GM23248 (cell line): ENCODE measurements around the gene MRPL45. TPM values are rescaled to one million over a fixed set of nuclear protein-coding genes. Genes with fewer than 3 reads are reported as not detected.
A peak's percentile ranks its signal among the peaks of the same experiment; 100 is the strongest.
"Not testable (repeated sequence)": the region's sequence is repeated elsewhere in the genome, so short reads cannot be mapped to it uniquely, and the experiment has no call there.

Experiments
- DNase-seq: peaks from one replicate; pipeline ENCODE4 v3.0.0-alpha.2; 2015
- H2AFZ ChIP-seq: fragments of 200-600 bp; sonication (generic); 2 replicates; pipeline ENCODE4 v1.6.1; 2016; ENCODE audit warnings: antibody characterized with exemption
- H3F3A ChIP-seq: fragments of 200-600 bp; sonication (generic); 2 replicates; pipeline ENCODE4 v1.6.1; 2016; ENCODE audit warnings: mild to moderate bottlenecking, antibody characterized with exemption, mixed run types; ENCODE audit not compliant: insufficient read depth
- H3K27ac ChIP-seq: fragments of 200-600 bp; sonication (generic); 2 replicates; pipeline ENCODE4 v1.5.1; 2016; ENCODE audit warnings: mild to moderate bottlenecking
- H3K27me3 ChIP-seq: fragments of 200-600 bp; sonication (generic); replicated peaks from 2 replicates; pipeline ENCODE4 v1.6.1; 2016; ENCODE audit warnings: mild to moderate bottlenecking; ENCODE audit not compliant: insufficient read depth
- H3K36me3 ChIP-seq: fragments of 200-600 bp; sonication (generic); 2 replicates; pipeline ENCODE4 v1.6.1; 2016; ENCODE audit warnings: low read depth, mild to moderate bottlenecking
- H3K4me1 ChIP-seq: fragments of 200-600 bp; sonication (generic); 2 replicates; pipeline ENCODE4 v1.6.1; 2016; ENCODE audit warnings: mild to moderate bottlenecking; ENCODE audit not compliant: insufficient read depth
- H3K4me2 ChIP-seq: fragments of 200-600 bp; sonication (generic); one replicate; pipeline ENCODE4 v1.6.1; 2016; ENCODE audit warnings: mild to moderate bottlenecking; ENCODE audit not compliant: unreplicated experiment
- H3K4me3 ChIP-seq: fragments of 200-600 bp; sonication (generic); 2 replicates; pipeline ENCODE4 v1.5.1; 2016; ENCODE audit warnings: mild to moderate bottlenecking
- H3K79me2 ChIP-seq: fragments of 200-600 bp; sonication (generic); 2 replicates; pipeline ENCODE4 v1.6.1; 2016; ENCODE audit warnings: mild to moderate bottlenecking; ENCODE audit not compliant: insufficient read depth
- H3K9ac ChIP-seq: fragments of 200-600 bp; sonication (generic); 2 replicates; pipeline ENCODE4 v1.6.1; 2016; ENCODE audit warnings: mild to moderate bottlenecking
- H3K9me2 ChIP-seq: fragments of 200-600 bp; sonication (generic); 2 replicates; pipeline ENCODE4 v1.6.1; 2016; ENCODE audit warnings: mixed run types, mild to moderate bottlenecking, moderate library complexity; ENCODE audit not compliant: insufficient read depth
- H3K9me3 ChIP-seq: fragments of 200-600 bp; sonication (generic); one replicate; pipeline ENCODE4 v1.6.1; 2017; ENCODE audit warnings: low read depth
- H4K20me1 ChIP-seq: fragments of 200-600 bp; sonication (generic); 2 replicates; pipeline ENCODE4 v1.6.0; 2016; ENCODE audit not compliant: insufficient read depth
- WGBS, 2 experiments: methylation state at CpG; one replicate each; pipeline ENCODE4 v1.1.6; 2015 to 2017; ENCODE audit warnings: low lambda C conversion rate in 2 of 2, low coverage in 1 of 2; ENCODE audit errors: missing lambda C conversion rate in 2 of 2; 5-methylcytosine and 5-hydroxymethylcytosine counted together
- in situ Hi-C: fragments of 300-500 bp; cut with MboI; formaldehyde crosslinking; loops from 2 replicates; pipeline ENCODE4 v1.15.0; 2020
- polyA plus RNA-seq: library from polyadenylated mRNA; unstranded; fragments of >200 nt; fragmentation: Nextera tagmentation; extraction: Ambion mirVana; gene quantifications from 2 replicates; pipeline ENCODE4 v1.2.1, GENCODE V29; 2016
- total RNA-seq: library from RNA; depleted of rRNA; stranded (reverse); fragments of >200 nt; shearing (Covaris generic); gene quantifications from 2 replicates; pipeline ENCODE4 v1.2.3, GENCODE V29; 2014; rRNA removed

The MRPL45 gene
- total RNA-seq (30.0 and 42.6 TPM in 2 replicates), polyA plus RNA-seq (29.5 and 32.0 TPM in 2 replicates)

DNA sequence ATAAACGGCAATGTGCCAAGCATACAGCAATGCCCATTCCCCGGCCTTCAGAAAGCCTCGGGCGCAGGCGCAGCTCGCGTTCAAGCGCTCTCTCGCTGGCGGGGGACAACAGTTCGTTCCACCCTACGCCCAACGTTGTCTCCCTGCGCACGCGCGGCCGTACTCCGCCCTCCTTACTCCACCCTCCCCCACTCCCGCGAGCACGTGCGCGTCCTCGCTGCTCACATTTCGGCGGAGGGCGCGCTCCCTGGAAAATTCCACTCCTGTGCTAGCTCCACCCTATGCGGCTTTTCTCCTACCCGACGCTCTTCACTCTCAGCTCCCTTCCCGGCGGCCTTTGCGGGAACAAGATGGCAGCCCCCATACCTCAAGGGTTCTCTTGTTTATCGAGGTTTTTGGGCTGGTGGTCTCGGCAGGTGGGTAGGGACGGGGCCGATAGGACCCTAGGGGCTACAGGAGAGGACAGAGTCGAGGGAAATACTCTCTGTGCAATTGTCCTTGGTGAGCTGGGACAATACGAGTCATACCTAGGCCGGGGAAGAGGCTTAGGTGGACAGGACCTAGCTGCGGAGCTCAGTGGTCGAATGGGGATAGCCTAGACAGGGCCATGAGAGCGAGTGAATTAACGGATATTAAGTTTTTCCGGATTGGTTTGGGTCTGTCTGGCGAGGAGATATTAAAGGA is at the start of gene MRPL45:
MRPL45 (plus strand) TSS at position 335 of the 684 bp plus-strand sequence; CDS start at position 351, 16 bp downstream.
- H3K36me3 ChIP-seq, in situ Hi-C loops, H3K79me2 ChIP-seq, H3K9me3 ChIP-seq, H4K20me1 ChIP-seq, H3K4me1 ChIP-seq, H3K9me2 ChIP-seq, H3K27me3 ChIP-seq, H3F3A ChIP-seq: not testable (repeated sequence)
- Histone ChIP-seq H3K27ac (peak within 1 kb of the TSS; percentile 70), H2AFZ (peak within 1 kb of the TSS; percentile 84), H3K4me2 (peak within 1 kb of the TSS; percentile 76), H3K4me3 (peak within 1 kb of the TSS; percentile 81), H3K9ac (peak within 1 kb of the TSS; percentile 89)
- peak; percentile 97 for DNase-seq
- 1% methylated on average over 48 of the region's 48 CpGs for WGBS, 2 experiments

DNA sequence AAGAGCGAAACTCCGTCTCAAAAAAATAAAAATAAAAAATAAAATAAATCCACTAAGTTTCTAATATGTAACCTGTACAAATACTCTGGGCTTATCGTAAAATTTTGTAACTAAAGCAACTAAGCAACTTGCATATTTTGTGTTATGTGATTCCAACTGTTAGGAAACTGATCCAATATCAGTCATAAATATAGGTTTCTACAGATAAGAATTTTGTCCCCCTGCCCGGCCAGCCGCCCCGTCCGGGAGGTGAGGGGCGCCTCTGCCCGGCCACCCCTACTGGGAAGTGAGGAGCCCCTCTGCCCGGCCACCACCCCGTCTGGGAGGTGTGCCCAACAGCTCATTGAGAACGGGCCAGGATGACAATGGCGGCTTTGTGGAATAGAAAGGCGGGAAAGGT is 43.8 kb upstream of the MRPL45 start:
- in situ Hi-C loops, H3K9me3 ChIP-seq, H3K27me3 ChIP-seq, H3K36me3 ChIP-seq, H3F3A ChIP-seq, H3K4me2 ChIP-seq, H3K9ac ChIP-seq, H3K27ac ChIP-seq, DNase-seq, H4K20me1 ChIP-seq, H2AFZ ChIP-seq, H3K4me3 ChIP-seq, H3K4me1 ChIP-seq, H3K9me2 ChIP-seq: not testable (repeated sequence)
- H3K79me2 ChIP-seq, result peaks cover 55% of the 10 kb centered on the region
- WGBS, 2 experiments, result 82 to 89% methylated on average over 9 to 11 of the region's 14 CpGs

DNA sequence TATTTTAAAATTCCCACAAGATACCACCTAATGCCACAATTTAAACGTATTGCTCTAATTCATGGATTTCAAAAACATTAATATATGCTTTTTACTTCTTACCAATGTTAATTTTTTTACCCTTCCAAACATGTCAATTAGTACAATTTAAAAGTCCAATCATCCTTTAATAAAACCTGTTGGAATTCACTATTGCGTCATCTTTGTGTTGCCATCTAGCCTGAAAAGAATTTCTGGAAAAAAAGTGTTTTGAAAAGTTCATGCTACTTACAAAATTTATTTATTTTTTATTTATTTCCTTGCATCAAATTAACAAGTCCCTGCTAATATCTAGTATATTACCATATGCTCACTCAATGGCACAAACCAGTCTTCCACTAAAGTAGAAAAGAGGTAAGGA is 42.6 kb upstream of the MRPL45 start:
- H3K36me3 ChIP-seq, H3K9me2 ChIP-seq, H3K27me3 ChIP-seq, H4K20me1 ChIP-seq, H3F3A ChIP-seq, H2AFZ ChIP-seq, H3K4me1 ChIP-seq, H3K9me3 ChIP-seq, in situ Hi-C loops: not testable (repeated sequence)
- Histone ChIP-seq H3K27ac (peak overlapping the region; percentile 69), H3K4me3 (peak overlapping the region; percentile 94), H3K79me2 (peaks cover 55% of the 10 kb centered on the region), H3K4me2 (peak overlapping the region; percentile 71), H3K9ac (peak overlapping the region; percentile 58)
- DNase-seq, result peak; percentile 9
- WGBS, 2 experiments, result 45 to 50% methylated on average over 2 of the region's 2 CpGs

GRCh38 chr17:38257013-38257621 is 39.9 kb upstream of the MRPL45 start:
- H3K27ac ChIP-seq, H3F3A ChIP-seq, H3K27me3 ChIP-seq, H3K36me3 ChIP-seq, H3K4me1 ChIP-seq, H3K9me3 ChIP-seq, H3K4me2 ChIP-seq, H4K20me1 ChIP-seq, H3K9me2 ChIP-seq, in situ Hi-C loops: not testable (repeated sequence)
- Histone ChIP-seq H2AFZ (peak overlapping the region; percentile 65), H3K79me2 (peaks cover 33% of the 10 kb centered on the region), H3K9ac (peak overlapping the region; percentile 83; the same call in 1 of the 2 replicates), H3K4me3 (peak overlapping the region; percentile 64)
- WGBS, 2 experiments, result 0 to 7% methylated on average over 4 to 51 of the region's 73 CpGs
- DNase-seq, result peak; percentile 79

GRCh38 chr17:38265974-38266506 is 30.9 kb upstream of the MRPL45 start:
- H3K9me2 ChIP-seq, H4K20me1 ChIP-seq, H2AFZ ChIP-seq, H3K36me3 ChIP-seq, H3K9me3 ChIP-seq, H3K4me3 ChIP-seq, H3K27ac ChIP-seq, H3K27me3 ChIP-seq, H3K4me1 ChIP-seq, H3K79me2 ChIP-seq, H3K9ac ChIP-seq, DNase-seq, H3K4me2 ChIP-seq, H3F3A ChIP-seq, in situ Hi-C loops: not testable (repeated sequence)
- WGBS, 2 experiments, result 88% methylated on average over 1 of the region's 1 CpG

DNA sequence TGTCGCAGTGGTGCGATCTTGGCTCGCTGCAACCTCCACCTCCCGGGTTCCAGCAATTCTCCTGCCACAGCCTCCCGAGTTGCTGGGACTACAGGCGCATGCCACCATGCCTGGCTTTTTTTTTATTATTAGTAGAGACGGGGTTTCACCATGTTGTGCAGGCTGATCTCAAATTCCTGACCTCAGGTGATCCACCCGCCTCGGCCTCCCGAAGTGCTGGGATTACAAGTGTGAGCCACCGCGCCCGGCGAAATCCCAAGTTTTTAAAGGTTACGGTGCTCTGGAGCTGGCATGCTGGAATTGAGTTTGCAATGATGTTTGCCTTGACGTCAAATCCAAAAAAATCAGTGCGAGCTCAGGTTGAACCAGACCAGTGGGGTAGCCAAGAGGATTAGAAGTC is 30.4 kb upstream of the MRPL45 start:
- H3K79me2 ChIP-seq, in situ Hi-C loops, H3K9me2 ChIP-seq, H2AFZ ChIP-seq, H3K9me3 ChIP-seq, H3F3A ChIP-seq, H3K27ac ChIP-seq, H3K27me3 ChIP-seq, DNase-seq, H3K36me3 ChIP-seq, H3K9ac ChIP-seq, H3K4me1 ChIP-seq, H3K4me3 ChIP-seq, H3K4me2 ChIP-seq, H4K20me1 ChIP-seq: not testable (repeated sequence)
- WGBS, 2 experiments, result 87 to 90% methylated on average over 14 to 17 of the region's 17 CpGs

DNA sequence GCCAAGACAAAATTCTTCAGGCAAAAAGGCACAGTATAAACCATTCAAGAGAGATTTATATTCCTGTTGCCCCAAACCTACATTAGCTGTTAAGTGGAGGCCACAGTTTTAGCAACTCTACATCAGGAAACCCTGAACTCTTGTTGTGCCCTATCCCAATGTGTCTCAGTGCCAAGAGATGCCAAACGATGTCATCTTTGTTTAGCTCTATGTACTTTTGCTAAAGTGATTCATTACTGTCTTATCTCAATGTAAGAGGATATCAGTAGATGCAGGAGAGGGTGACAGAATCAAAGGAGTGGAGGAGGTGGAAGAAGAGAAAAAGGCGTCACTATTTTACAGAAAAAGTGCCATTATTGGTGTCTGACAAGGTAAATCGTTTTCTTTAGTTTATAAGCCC is 28.8 kb upstream of the MRPL45 start:
- in situ Hi-C loops, H3K79me2 ChIP-seq, H4K20me1 ChIP-seq, H3K27me3 ChIP-seq, DNase-seq, H3K4me2 ChIP-seq, H2AFZ ChIP-seq, H3K9me2 ChIP-seq, H3K4me3 ChIP-seq, H3K27ac ChIP-seq, H3K36me3 ChIP-seq, H3K4me1 ChIP-seq, H3F3A ChIP-seq, H3K9me3 ChIP-seq, H3K9ac ChIP-seq: not testable (repeated sequence)
- 47% methylated on average over 3 of the region's 3 CpGs for WGBS, 2 experiments
